HepG2 (cell line): ENCODE measurements around the gene FASTK. TPM values are rescaled to one million over a fixed set of nuclear protein-coding genes. Genes with fewer than 3 reads are reported as not detected.

Experiments
- ATAC-seq: fragments of 200-7000 bp; cut with Tn5 transposase; 3 replicates; pipeline ENCODE4 v1.9.1; 2020; ENCODE audit warnings: mild to moderate bottlenecking, moderate library complexity
- BruUV-seq: library from RNA; stranded (reverse); fragments of 400-500 nt; replicated peaks from 2 replicates; lab custom pipeline; 2021; lab: Mats Ljungman, UMichigan
- CTCF ChIA-PET: fragments of 300-600 bp; formaldehyde crosslinking; extraction: SDS; loops from one replicate; lab custom pipeline; 2021; ENCODE audit warnings: low total read pairs, inconsistent platforms, low intra/inter-chr PET ratio; lab: Yijun Ruan, JAX
- POLR2A ChIA-PET: fragments of 350-600 bp; sonication (Branson Sonifier 250); formaldehyde crosslinking; loops from one replicate; lab custom pipeline; 2020; ENCODE audit warnings: antibody characterized with exemption, inconsistent platforms; lab: Yijun Ruan, JAX
- DNase-seq: peaks from one replicate; pipeline ENCODE4 v3.0.0-alpha.2; 2015; ENCODE audit warnings: low spot score
- FAIRE-seq: peaks from 3 replicates; lab custom pipeline; 2011; peaks lifted over from hg19 to GRCh38; lab: Jason Lieb, UNC
- H2AFZ ChIP-seq: one replicate; pipeline ENCODE4 v1.6.1; 2011; ENCODE audit warnings: low read length, inconsistent platforms
- H3K27ac ChIP-seq: fragments of 300-600 bp; 3 replicates; pipeline ENCODE4 v1.8.0; 2011; ENCODE audit warnings: mixed run types, mild to moderate bottlenecking, mixed read lengths, low read length, inconsistent platforms; ENCODE audit not compliant: insufficient read depth; ENCODE audit errors: extremely low read length
- H3K27me3 ChIP-seq, 2 experiments: fragments of 200-600 bp in 1 of 2; 2 replicates in 1 of 2; 3 replicates in 1 of 2; pipeline versions ENCODE4 v1.6.0 to v1.8.0; 2011; ENCODE audit warnings: low read length in 2 of 2, mild to moderate bottlenecking in 2 of 2, moderate library complexity in 2 of 2, inconsistent platforms in 1 of 2; ENCODE audit not compliant: insufficient read depth in 2 of 2, control insufficient read depth in 1 of 2
- H3K36me3 ChIP-seq, 2 experiments: fragments of 200-600 bp in 1 of 2; replicated peaks in 1 of 2; 2 replicates in 1 of 2; 3 replicates in 1 of 2; pipeline versions ENCODE4 v1.5.1 to v1.8.0; 2011; ENCODE audit warnings: low read length in 2 of 2, inconsistent platforms in 1 of 2; ENCODE audit not compliant: insufficient read depth in 2 of 2, control insufficient read depth in 1 of 2
- H3K4me1 ChIP-seq: 2 replicates; pipeline ENCODE4 v1.5.1; 2012; ENCODE audit warnings: low read length, inconsistent platforms; ENCODE audit not compliant: insufficient read depth
- H3K4me2 ChIP-seq: 2 replicates; pipeline ENCODE4 v1.6.0; 2011; ENCODE audit warnings: low read depth, low read length, inconsistent platforms
- H3K4me3 ChIP-seq, 3 experiments: fragments of 200-600 bp in 1 of 3; sonication (generic), shearing (Covaris generic) in 1 of 3; replicated peaks in 1 of 3; 2 replicates each; pipeline ENCODE4 v1.5.1; 2011 to 2016; ENCODE audit warnings: low read length in 3 of 3, inconsistent platforms in 2 of 3, low read depth in 2 of 3, mild to moderate bottlenecking in 2 of 3, control low read depth in 1 of 3, mixed read lengths in 1 of 3; ENCODE audit not compliant: insufficient read depth in 1 of 3
- H3K79me2 ChIP-seq: one replicate; pipeline ENCODE4 v1.6.1; 2011; ENCODE audit warnings: low read length, inconsistent platforms; ENCODE audit not compliant: insufficient read depth
- H3K9ac ChIP-seq: 2 replicates; pipeline ENCODE4 v1.6.0; 2011; ENCODE audit warnings: mild to moderate bottlenecking, low read depth, low read length, inconsistent platforms; ENCODE audit not compliant: insufficient read depth
- H3K9me3 ChIP-seq: 2 replicates; pipeline ENCODE4 v1.5.1; 2012; ENCODE audit warnings: mild to moderate bottlenecking, low read length
- H4K20me1 ChIP-seq: 2 replicates; pipeline ENCODE4 v1.6.0; 2011; ENCODE audit warnings: inconsistent platforms, mild to moderate bottlenecking, low read length, moderate library complexity; ENCODE audit not compliant: insufficient read depth
- E2F2 ChIP-seq: sonication (generic); formaldehyde crosslinking; IDR thresholded peaks from 2 replicates; pipeline ENCODE4 v1.4.0; 2020; ENCODE audit warnings: missing genetic modification reagents, borderline replicate concordance
- FOXC1 ChIP-seq: sonication (generic); formaldehyde crosslinking; IDR thresholded peaks from 2 replicates; pipeline ENCODE4 v1.8.0; 2022; ENCODE audit warnings: mild to moderate bottlenecking, missing genetic modification reagents, borderline replicate concordance
- MEIS1 ChIP-seq: sonication (generic); formaldehyde crosslinking; IDR thresholded peaks from 2 replicates; pipeline ENCODE4 v1.9.0; 2021; ENCODE audit warnings: mild to moderate bottlenecking, missing genetic modification reagents, moderate library complexity, borderline replicate concordance
- NONO ChIP-seq, 2 experiments: fragments of 450-650 bp in 1 of 2; sonication (generic) in 1 of 2; formaldehyde crosslinking in 1 of 2; IDR thresholded peaks in 1 of 2; conservative IDR thresholded peaks in 1 of 2; 2 replicates each; pipeline versions ENCODE4 v1.6.1 to v1.8.0; 2017 to 2022; ENCODE audit warnings: mild to moderate bottlenecking in 1 of 2, missing genetic modification reagents in 1 of 2, moderate library complexity in 1 of 2
- PHF8 ChIP-seq: sonication (generic); formaldehyde crosslinking; IDR thresholded peaks from 2 replicates; pipeline ENCODE4 v1.5.0; 2020; ENCODE audit warnings: missing genetic modification reagents
- SMAD1 ChIP-seq: sonication (generic); formaldehyde crosslinking; IDR thresholded peaks from 2 replicates; pipeline ENCODE4 v1.4.0; 2020; ENCODE audit warnings: missing genetic modification reagents, low read depth, mild to moderate bottlenecking, borderline replicate concordance
- SP140L ChIP-seq: sonication (generic); formaldehyde crosslinking; IDR thresholded peaks from 2 replicates; pipeline ENCODE4 v1.4.0; 2020; ENCODE audit warnings: missing genetic modification reagents, borderline replicate concordance
- ZBTB37 ChIP-seq: sonication (generic); formaldehyde crosslinking; IDR thresholded peaks from 2 replicates; pipeline ENCODE4 v1.4.0; 2020; ENCODE audit warnings: mild to moderate bottlenecking, missing genetic modification reagents
- ZBTB7B ChIP-seq: sonication (generic); formaldehyde crosslinking; IDR thresholded peaks from 2 replicates; pipeline ENCODE4 v1.4.0; 2020; ENCODE audit warnings: missing genetic modification reagents
- ZNF224 ChIP-seq: sonication (generic); formaldehyde crosslinking; IDR thresholded peaks from 2 replicates; pipeline ENCODE4 v1.5.0; 2020; ENCODE audit warnings: mild to moderate bottlenecking, missing genetic modification reagents
- ZNF605 ChIP-seq: sonication (generic); formaldehyde crosslinking; IDR thresholded peaks from 2 replicates; pipeline ENCODE4 v1.8.0; 2022; ENCODE audit warnings: mild to moderate bottlenecking, missing genetic modification reagents
- ZNF607 ChIP-seq: sonication (generic); formaldehyde crosslinking; IDR thresholded peaks from 2 replicates; pipeline ENCODE4 v1.5.1; 2020; ENCODE audit warnings: missing genetic modification reagents, mild to moderate bottlenecking, borderline replicate concordance
- ZNF713 ChIP-seq: sonication (generic); formaldehyde crosslinking; IDR thresholded peaks from 2 replicates; pipeline ENCODE4 v1.4.0; 2020; ENCODE audit warnings: mild to moderate bottlenecking, missing genetic modification reagents
- ZNF83 ChIP-seq: sonication (generic); formaldehyde crosslinking; IDR thresholded peaks from 2 replicates; pipeline ENCODE4 v1.4.0; 2020; ENCODE audit warnings: missing genetic modification reagents, mild to moderate bottlenecking, borderline replicate concordance
- WGBS: methylation state at CpG from one replicate; pipeline ENCODE4 v1.1.6; 2017; ENCODE audit warnings: low lambda C conversion rate; 5-methylcytosine and 5-hydroxymethylcytosine counted together
- in situ Hi-C: cut with HindIII; loops from 2 replicates; pipeline ENCODE4 v1.10.0; 2017; ENCODE audit warnings: low pct_unique_long_range_greater_than_20kb; ENCODE audit not compliant: extremely low pct_ligation_motif_present
- intact Hi-C: fragments of 100-400 bp; cut with micrococcal nuclease; formaldehyde crosslinking; loops from one replicate; pipeline ENCODE4 v1.10.0; 2022; ENCODE audit not compliant: unreplicated experiment
- polyA plus RNA-seq, 8 experiments: library from polyadenylated mRNA; depleted of rRNA in 3 of 8; stranded (reverse) in 7 of 8; unstranded in 1 of 8; fragments of >200 nt; fragmentation: Illumina TruSeq in 4 of 8; extraction: Trizol in 4 of 8; gene quantifications; 2 replicates each; pipeline versions ENCODE4 v1.2.1 to v1.2.3, GENCODE V29; 2011 to 2016; ENCODE audit warnings: low read depth in 4 of 8, missing spikeins in 1 of 8, mixed read lengths in 1 of 8; ENCODE audit not compliant: insufficient read depth in 1 of 8
- total RNA-seq, 5 experiments: library from RNA; depleted of rRNA; stranded (reverse); fragments of >200 nt; fragmentation: Illumina TruSeq; extraction: Trizol; gene quantifications; 2 replicates each; pipeline ENCODE4 v1.2.3, GENCODE V29; 2016; ENCODE audit warnings: low read depth in 1 of 5
- TF ChIP-seq, protein P1 (sequence below): IDR thresholded peaks from 2 replicates; pipeline ENCODE4 v1.6.1; 2018; ENCODE audit warnings: missing genetic modification reagents, mild to moderate bottlenecking, missing compliant biosample characterization
- TF ChIP-seq, protein P2 (sequence below): sonication (generic); formaldehyde crosslinking; IDR thresholded peaks from 2 replicates; pipeline ENCODE4 v1.4.0; 2020; ENCODE audit warnings: mild to moderate bottlenecking, missing genetic modification reagents
- TF ChIP-seq, protein P3 (sequence below): sonication (generic); formaldehyde crosslinking; IDR thresholded peaks from 2 replicates; pipeline ENCODE4 v1.4.0; 2020; ENCODE audit warnings: missing genetic modification reagents

Gene FASTK
- total and polyA plus RNA-seq, 2 of the 13 experiments (the other 11 are each of a cell fraction or from before 2014, with no cell fraction given) = 52.9 to 55.7 TPM

GRCh38 chr7:151057506-151057988 is 23.1 kb downstream of the FASTK start, which contains the start of gene CDK5:
CDK5 (minus strand) TSS chr7:151057897; CDS start chr7:151057848, 49 bp downstream.
- Histone ChIP-seq H3K36me3 (0 out of 5 replicates have a peak, but pooled peaks cover 0 to 2% of the 10 kb centered on the region in 2 experiments), H3K27me3 (no peaks in the 10 kb centered on the region; a peak in 1 of 5 replicates), H3K4me2 (peak within 1 kb of the TSS; percentile 99), H2AFZ (peak within 1 kb of the TSS; percentile 62), H3K4me1 (peaks cover 42% of the 10 kb centered on the region), H4K20me1 (no peaks in the 10 kb centered on the region), H3K9ac (peak within 1 kb of the TSS; percentile 87), H3K79me2 (peaks cover 14% of the 10 kb centered on the region), H3K9me3 (no peaks in the 10 kb centered on the region), H3K4me3 (peak within 1 kb of the TSS; percentile 76 to 92 (median 90)), H3K27ac (peak within 1 kb of the TSS; percentile 86)
- no TSS peak for BruUV-seq
- POLR2A ChIA-PET = interaction anchor here (1.3 to 1.8 kb wide), 2 partner anchors 29 to 48 kb away, joined by 4 to 6 read pairs; partner anchors contain the start of gene ABCB8
- 2% methylated on average over 18 of the region's 30 CpGs for WGBS
- intact Hi-C loops (no loop called here), in situ Hi-C loops (no loop called here)
- CTCF ChIA-PET = no interaction called here
- peak; percentile 13 for ATAC-seq
- FAIRE-seq = no peak
- DNase-seq = no peak
- TF ChIP-seq, protein P1, sequence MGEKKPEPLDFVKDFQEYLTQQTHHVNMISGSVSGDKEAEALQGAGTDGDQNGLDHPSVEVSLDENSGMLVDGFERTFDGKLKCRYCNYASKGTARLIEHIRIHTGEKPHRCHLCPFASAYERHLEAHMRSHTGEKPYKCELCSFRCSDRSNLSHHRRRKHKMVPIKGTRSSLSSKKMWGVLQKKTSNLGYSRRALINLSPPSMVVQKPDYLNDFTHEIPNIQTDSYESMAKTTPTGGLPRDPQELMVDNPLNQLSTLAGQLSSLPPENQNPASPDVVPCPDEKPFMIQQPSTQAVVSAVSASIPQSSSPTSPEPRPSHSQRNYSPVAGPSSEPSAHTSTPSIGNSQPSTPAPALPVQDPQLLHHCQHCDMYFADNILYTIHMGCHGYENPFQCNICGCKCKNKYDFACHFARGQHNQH (CRISPR knock-in tag) = no peak
- peak; percentile 75 for TF ChIP-seq ZNF605 (CRISPR knock-in tag)
- 0 out of 2 replicates have a peak, but pooled peaks have one; percentile 85 for TF ChIP-seq E2F2 (CRISPR knock-in tag)
- TF ChIP-seq MEIS1 (CRISPR knock-in tag) = no peak
- TF ChIP-seq, protein P2, sequence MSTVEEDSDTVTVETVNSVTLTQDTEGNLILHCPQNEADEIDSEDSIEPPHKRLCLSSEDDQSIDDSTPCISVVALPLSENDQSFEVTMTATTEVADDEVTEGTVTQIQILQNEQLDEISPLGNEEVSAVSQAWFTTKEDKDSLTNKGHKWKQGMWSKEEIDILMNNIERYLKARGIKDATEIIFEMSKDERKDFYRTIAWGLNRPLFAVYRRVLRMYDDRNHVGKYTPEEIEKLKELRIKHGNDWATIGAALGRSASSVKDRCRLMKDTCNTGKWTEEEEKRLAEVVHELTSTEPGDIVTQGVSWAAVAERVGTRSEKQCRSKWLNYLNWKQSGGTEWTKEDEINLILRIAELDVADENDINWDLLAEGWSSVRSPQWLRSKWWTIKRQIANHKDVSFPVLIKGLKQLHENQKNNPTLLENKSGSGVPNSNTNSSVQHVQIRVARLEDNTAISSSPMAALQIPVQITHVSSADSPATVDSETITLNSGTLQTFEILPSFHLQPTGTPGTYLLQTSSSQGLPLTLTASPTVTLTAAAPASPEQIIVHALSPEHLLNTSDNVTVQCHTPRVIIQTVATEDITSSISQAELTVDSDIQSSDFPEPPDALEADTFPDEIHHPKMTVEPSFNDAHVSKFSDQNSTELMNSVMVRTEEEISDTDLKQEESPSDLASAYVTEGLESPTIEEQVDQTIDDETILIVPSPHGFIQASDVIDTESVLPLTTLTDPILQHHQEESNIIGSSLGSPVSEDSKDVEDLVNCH = no peak
- 0 out of 2 replicates have a peak, but pooled peaks have one; percentile 7 for TF ChIP-seq SP140L (CRISPR knock-in tag)
- TF ChIP-seq PHF8 = 0 out of 2 replicates have a peak, but pooled peaks have one; percentile 11
- peak; percentile 14; the same call in 1 of the 2 replicates for TF ChIP-seq ZBTB37 (CRISPR knock-in tag)
- no peak for TF ChIP-seq ZNF83
- TF ChIP-seq FOXC1 (CRISPR knock-in tag) = peak; percentile 15; the same call in 1 of the 2 replicates
- TF ChIP-seq NONO (IDR thresholded peaks at IDR 0.05) = no peak
- no peak for TF ChIP-seq NONO (CRISPR knock-in tag; conservative IDR thresholded peaks at IDR 0.05)
- 0 out of 2 replicates have a peak, but pooled peaks have one; percentile 23 for TF ChIP-seq ZNF713 (CRISPR knock-in tag)
- 0 out of 2 replicates have a peak, but pooled peaks have one; percentile 16 for TF ChIP-seq SMAD1 (CRISPR knock-in tag)
- TF ChIP-seq, protein P3, sequence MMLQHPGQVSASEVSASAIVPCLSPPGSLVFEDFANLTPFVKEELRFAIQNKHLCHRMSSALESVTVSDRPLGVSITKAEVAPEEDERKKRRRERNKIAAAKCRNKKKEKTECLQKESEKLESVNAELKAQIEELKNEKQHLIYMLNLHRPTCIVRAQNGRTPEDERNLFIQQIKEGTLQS (CRISPR knock-in tag) = no peak
- peak; percentile 15; the same call in 1 of the 2 replicates for TF ChIP-seq ZNF607 (CRISPR knock-in tag)
- TF ChIP-seq ZNF224 (CRISPR knock-in tag) = 0 out of 2 replicates have a peak, but pooled peaks have one; percentile 3
- peak; percentile 38; the same call in 1 of the 2 replicates for TF ChIP-seq ZBTB7B (CRISPR knock-in tag)
